ENCODE data around the gene REXO1. TPM values are rescaled to one million over a fixed set of nuclear protein-coding genes. Genes with fewer than 3 reads are reported as not detected.
"Not testable (repeated sequence)": the region's sequence is repeated elsewhere in the genome, so short reads cannot be mapped to it uniquely, and the experiment has no call there.

Gene REXO1
- total and polyA plus RNA-seq, 2 donors from 2014 or later = 12.1 to 36.8 TPM

GRCh38 chr19:1805401-1806183 lies 42.7 kb downstream of the REXO1 start:
- Histone ChIP-seq H3K4me3 (ENCODE audit: low read length in 3 of 3) (no peak overlapping the region), H3K9me3 (ENCODE audit: control insufficient read depth in 2 of 3, insufficient read depth in 1 of 3, low read length in 3 of 3) (no peaks in the 10 kb centered on the region), H3K36me3 (ENCODE audit: control insufficient read depth in 2 of 3, insufficient read depth in 3 of 3, low read length in 3 of 3) (no peaks in the 10 kb centered on the region), H3K9ac (ENCODE audit: low read length in 3 of 3) (no peak overlapping the region), H3K27me3 (ENCODE audit: control insufficient read depth, insufficient read depth, low read length) (no peaks in the 10 kb centered on the region), H3K27ac (ENCODE audit: low read depth in 2 of 2, low read length in 2 of 2) (no peak overlapping the region), H3K4me1 (ENCODE audit: control insufficient read depth in 2 of 3, insufficient read depth in 2 of 3, low read depth in 1 of 3, low read length in 3 of 3) (no peaks in the 10 kb centered on the region)
- intact Hi-C loops (cut with DNase I) = no loop called here
- FAIRE-seq = no peak
- TF ChIP-seq CTCF (IDR thresholded peaks at IDR 0.05; ENCODE audit: borderline replicate concordance, extremely low read depth, insufficient read depth) = no peak
- no peak for DNase-seq

GRCh38 chr19:1804858-1805257 lies 43.4 kb downstream of the REXO1 start:
- no peak for FAIRE-seq
- Histone ChIP-seq H3K27ac (ENCODE audit: low read depth in 2 of 2, low read length in 2 of 2) (no peak overlapping the region), H3K4me3 (ENCODE audit: low read length in 3 of 3) (no peak overlapping the region), H3K9me3 (ENCODE audit: control insufficient read depth in 2 of 3, insufficient read depth in 1 of 3, low read length in 3 of 3) (no peaks in the 10 kb centered on the region), H3K4me1 (ENCODE audit: control insufficient read depth in 2 of 3, insufficient read depth in 2 of 3, low read depth in 1 of 3, low read length in 3 of 3) (no peaks in the 10 kb centered on the region), H3K27me3 (ENCODE audit: control insufficient read depth, insufficient read depth, low read length) (no peaks in the 10 kb centered on the region), H3K9ac (ENCODE audit: low read length in 3 of 3) (no peak overlapping the region), H3K36me3 (ENCODE audit: control insufficient read depth in 2 of 3, insufficient read depth in 3 of 3, low read length in 3 of 3) (no peaks in the 10 kb centered on the region)
- TF ChIP-seq CTCF (IDR thresholded peaks at IDR 0.05; ENCODE audit: borderline replicate concordance, extremely low read depth, insufficient read depth) = no peak
- intact Hi-C loops (cut with DNase I) = no loop called here
- no peak for DNase-seq

GRCh38 chr19:1799695-1800342 lies 48.5 kb downstream of the REXO1 start:
- Histone ChIP-seq H3K27ac (ENCODE audit: low read depth in 2 of 2, low read length in 2 of 2) (no peak overlapping the region), H3K9ac (ENCODE audit: low read length in 3 of 3) (no peak overlapping the region), H3K9me3 (ENCODE audit: control insufficient read depth in 2 of 3, insufficient read depth in 1 of 3, low read length in 3 of 3) (no peaks in the 10 kb centered on the region), H3K27me3 (ENCODE audit: control insufficient read depth, insufficient read depth, low read length) (no peaks in the 10 kb centered on the region), H3K36me3 (ENCODE audit: control insufficient read depth in 2 of 3, insufficient read depth in 3 of 3, low read length in 3 of 3) (no peaks in the 10 kb centered on the region), H3K4me3 (ENCODE audit: low read length in 3 of 3) (no peak overlapping the region), H3K4me1 (ENCODE audit: control insufficient read depth in 2 of 3, insufficient read depth in 2 of 3, low read depth in 1 of 3, low read length in 3 of 3) (no peaks in the 10 kb centered on the region)
- no peak for DNase-seq
- FAIRE-seq = no peak
- intact Hi-C loops (cut with DNase I) = no loop called here
- TF ChIP-seq CTCF (IDR thresholded peaks at IDR 0.05; ENCODE audit: borderline replicate concordance, extremely low read depth, insufficient read depth) = no peak

GRCh38 chr19:1797313-1797712 lies 51.0 kb downstream of the REXO1 start:
- H3K9ac ChIP-seq (ENCODE audit: low read length in 3 of 3); H3K27ac ChIP-seq (ENCODE audit: low read depth in 2 of 2, low read length in 2 of 2); H3K4me3 ChIP-seq (ENCODE audit: low read length in 3 of 3); H3K9me3 ChIP-seq (ENCODE audit: control insufficient read depth in 2 of 3, insufficient read depth in 1 of 3, low read length in 3 of 3); H3K4me1 ChIP-seq (ENCODE audit: control insufficient read depth in 2 of 3, insufficient read depth in 2 of 3, low read depth in 1 of 3, low read length in 3 of 3); DNase-seq; H3K36me3 ChIP-seq (ENCODE audit: control insufficient read depth in 2 of 3, insufficient read depth in 3 of 3, low read length in 3 of 3); H3K27me3 ChIP-seq (ENCODE audit: control insufficient read depth, insufficient read depth, low read length); intact Hi-C loops (cut with DNase I); FAIRE-seq: not testable (repeated sequence)
